SK-N-SH (cell line): ENCODE data around the gene AHNAK. TPM values are rescaled to one million over a fixed set of nuclear protein-coding genes. Genes with fewer than 3 reads are reported as not detected.

Source experiments
- CTCF ChIA-PET: fragments of 300-600, 350-600 bp; formaldehyde crosslinking; extraction: SDS; loops from one replicate; lab custom pipeline; 2021; lab: Yijun Ruan, JAX
- POLR2A ChIA-PET: fragments of 350-600 bp; sonication (Branson Sonifier 250); formaldehyde crosslinking; extraction: SDS; loops from one replicate; lab custom pipeline; 2020; ENCODE audit warnings: antibody characterized with exemption, inconsistent platforms; lab: Yijun Ruan, JAX
- DNase-seq: peaks from one replicate; pipeline ENCODE4 v3.0.0; 2012
- H2AFZ ChIP-seq: fragments of 200-600 bp; sonication (generic); 2 replicates; pipeline ENCODE4 v1.8.1; 2016; ENCODE audit warnings: antibody characterized with exemption, mild to moderate bottlenecking, low read depth
- H3F3A ChIP-seq: fragments of 200-600 bp; sonication (generic); replicated peaks from 2 replicates; pipeline ENCODE3; 2016; ENCODE audit warnings: antibody characterized with exemption, mild to moderate bottlenecking; ENCODE audit not compliant: insufficient read depth
- H3K27ac ChIP-seq, 2 experiments: fragments of 200-500 bp in 1 of 2; fragments of 200-600 bp in 1 of 2; sonication (Bioruptor generic) in 1 of 2; sonication (generic), shearing (Covaris generic) in 1 of 2; 2 replicates each; pipeline versions ENCODE4 v1.5.1 to v1.6.1; 2014 to 2016; ENCODE audit warnings: low read depth in 2 of 2, inconsistent platforms in 1 of 2, low read length in 1 of 2, mild to moderate bottlenecking in 1 of 2, mixed read lengths in 1 of 2
- H3K27me3 ChIP-seq: fragments of 200-600 bp; sonication (generic), shearing (Covaris generic); 2 replicates; pipeline ENCODE4 v1.6.1; 2016; ENCODE audit warnings: mixed run types; ENCODE audit not compliant: insufficient read depth
- H3K36me3 ChIP-seq, 2 experiments: fragments of 200-500 bp in 1 of 2; fragments of 200-600 bp in 1 of 2; sonication (Bioruptor generic) in 1 of 2; sonication (generic) in 1 of 2; replicated peaks in 1 of 2; 2 replicates each; pipeline versions ENCODE3 to v1.5.1; 2014 to 2016; ENCODE audit warnings: low read length in 1 of 2, mild to moderate bottlenecking in 1 of 2; ENCODE audit not compliant: insufficient read depth in 2 of 2, control insufficient read depth in 1 of 2
- H3K4me1 ChIP-seq, 2 experiments: fragments of 200-500 bp in 1 of 2; fragments of 200-600 bp in 1 of 2; sonication (Bioruptor generic) in 1 of 2; sonication (generic), shearing (Covaris generic) in 1 of 2; 2 replicates each; pipeline versions ENCODE4 v1.5.1 to v1.6.1; 2014 to 2016; ENCODE audit warnings: low read depth in 1 of 2, low read length in 1 of 2, mixed run types in 1 of 2; ENCODE audit not compliant: insufficient read depth in 2 of 2, control insufficient read depth in 1 of 2
- H3K4me2 ChIP-seq: fragments of 200-600 bp; sonication (generic), shearing (Covaris generic); 2 replicates; pipeline ENCODE4 v1.6.1; 2017; ENCODE audit warnings: mixed run types
- H3K4me3 ChIP-seq, 2 experiments: fragments of 200-500 bp in 1 of 2; fragments of 200-600 bp in 1 of 2; sonication (Bioruptor generic) in 1 of 2; sonication (generic), shearing (Covaris generic) in 1 of 2; 2 replicates each; pipeline versions ENCODE4 v1.5.1 to v1.8.1; 2014 to 2016; ENCODE audit warnings: low read depth in 2 of 2, inconsistent platforms in 1 of 2, low read length in 1 of 2, mild to moderate bottlenecking in 1 of 2, mixed read lengths in 1 of 2, moderate library complexity in 1 of 2
- H3K79me2 ChIP-seq: fragments of 200-600 bp; sonication (generic); 2 replicates; pipeline ENCODE4 v1.8.1; 2017; ENCODE audit warnings: mild to moderate bottlenecking; ENCODE audit not compliant: insufficient read depth
- H3K9ac ChIP-seq: fragments of 200-600 bp; sonication (generic); 2 replicates; pipeline ENCODE4 v1.6.1; 2017; ENCODE audit warnings: mixed run types
- H3K9me2 ChIP-seq: fragments of 200-600 bp; sonication (generic); 2 replicates; pipeline ENCODE4 v1.6.1; 2017; ENCODE audit warnings: mixed run types
- H3K9me3 ChIP-seq: fragments of 200-600 bp; sonication (generic); 2 replicates; pipeline ENCODE4 v1.6.1; 2017; ENCODE audit warnings: mixed run types, mild to moderate bottlenecking, moderate library complexity
- H4K20me1 ChIP-seq: fragments of 200-600 bp; sonication (generic); 2 replicates; pipeline ENCODE4 v1.6.1; 2017; ENCODE audit warnings: mild to moderate bottlenecking, mixed run types; ENCODE audit not compliant: insufficient read depth
- CHD2 ChIP-seq: fragments of 150-350 bp; IDR thresholded peaks from 2 replicates; pipeline ENCODE4 v1.6.1; 2018; ENCODE audit warnings: low read length; ENCODE audit not compliant: partially characterized antibody
- CTCF ChIP-seq: fragments of 200-600 bp; sonication (generic); IDR thresholded peaks from 2 replicates; pipeline ENCODE4 v1.6.1; 2017; ENCODE audit warnings: antibody characterized with exemption, mild to moderate bottlenecking, moderate library complexity
- FOXJ3 ChIP-seq: sonication (generic); formaldehyde crosslinking; IDR thresholded peaks from 2 replicates; pipeline ENCODE4 v1.5.1; 2020; ENCODE audit warnings: mild to moderate bottlenecking, missing genetic modification reagents
- FOXM1 ChIP-seq: IDR thresholded peaks from 2 replicates; pipeline ENCODE4 v1.4.0; 2012; ENCODE audit warnings: low read depth, mild to moderate bottlenecking
- GATA2 ChIP-seq: sonication (generic); formaldehyde crosslinking; IDR thresholded peaks from 2 replicates; pipeline ENCODE4 v1.5.0; 2020; ENCODE audit warnings: mild to moderate bottlenecking, missing genetic modification reagents
- IRF3 ChIP-seq: fragments of 150-350 bp; IDR thresholded peaks from 2 replicates; pipeline ENCODE4 v1.6.1; 2016; ENCODE audit warnings: mild to moderate bottlenecking, low read depth, low read length
- MAX ChIP-seq: IDR thresholded peaks from 2 replicates; pipeline ENCODE4 v1.4.0; 2012; ENCODE audit warnings: low read depth
- MEF2A ChIP-seq: IDR thresholded peaks from 2 replicates; pipeline ENCODE4 v1.4.0; 2012; ENCODE audit warnings: low read depth, borderline replicate concordance
- MXI1 ChIP-seq: IDR thresholded peaks from 2 replicates; pipeline ENCODE4 v1.6.1; 2012; ENCODE audit warnings: mild to moderate bottlenecking, low read depth, low read length, improper control_type of control experiment
- NFIC ChIP-seq: IDR thresholded peaks from 2 replicates; pipeline ENCODE4 v1.4.0; 2012; ENCODE audit warnings: borderline replicate concordance
- NRF1 ChIP-seq: IDR thresholded peaks from 2 replicates; pipeline ENCODE4 v1.6.1; 2012; ENCODE audit warnings: low read depth, mild to moderate bottlenecking, low read length
- POLR2AphosphoS5 ChIP-seq: IDR thresholded peaks from 2 replicates; pipeline ENCODE4 v1.6.1; 2012; ENCODE audit warnings: low read depth, low read length
- RAD21 ChIP-seq: IDR thresholded peaks from 2 replicates; pipeline ENCODE4 v1.6.1; 2012; ENCODE audit warnings: mild to moderate bottlenecking, low read length
- REST ChIP-seq: IDR thresholded peaks from 2 replicates; pipeline ENCODE4 v1.6.1; 2012; ENCODE audit warnings: mild to moderate bottlenecking, low read depth, low read length, moderate library complexity
- RFX5 ChIP-seq: IDR thresholded peaks from 2 replicates; pipeline ENCODE4 v1.6.1; 2012; ENCODE audit warnings: mild to moderate bottlenecking, improper control_type of control experiment, low read length
- RXRA ChIP-seq: IDR thresholded peaks from 2 replicates; pipeline ENCODE4 v1.4.0; 2012; ENCODE audit warnings: low read depth, mild to moderate bottlenecking, borderline replicate concordance
- SMC3 ChIP-seq: IDR thresholded peaks from 2 replicates; pipeline ENCODE4 v1.6.1; 2012; ENCODE audit warnings: low read depth, low read length, improper control_type of control experiment
- TAF1 ChIP-seq: IDR thresholded peaks from 2 replicates; pipeline ENCODE4 v1.6.1; 2012; ENCODE audit warnings: low read depth, mild to moderate bottlenecking, low read length, moderate library complexity, borderline replicate concordance
- YY1 ChIP-seq: IDR thresholded peaks from 2 replicates; pipeline ENCODE4 v1.4.0; 2012; ENCODE audit warnings: low read depth, mild to moderate bottlenecking
- WGBS: methylation state at CpG from one replicate; pipeline ENCODE4 v1.1.6; 2017; ENCODE audit warnings: low lambda C conversion rate; 5-methylcytosine and 5-hydroxymethylcytosine counted together
- polyA plus RNA-seq, 3 experiments: library from polyadenylated mRNA; depleted of rRNA; stranded (reverse); fragments of >200 nt; gene quantifications; 2 replicates each; pipeline ENCODE4 v1.2.3, GENCODE V29; 2012
- TF ChIP-seq, protein P1 (sequence below): IDR thresholded peaks from 2 replicates; pipeline ENCODE4; 2012
- TF ChIP-seq, protein P2 (sequence below): IDR thresholded peaks from 2 replicates; pipeline ENCODE4 v1.4.0; 2012; ENCODE audit warnings: low read depth, borderline replicate concordance
- TF ChIP-seq, protein P3 (sequence below): IDR thresholded peaks from 2 replicates; pipeline ENCODE4 v1.4.0; 2012; ENCODE audit warnings: low read depth, borderline replicate concordance

The AHNAK gene
- polyA plus RNA-seq, 1 of the 3 experiments (the other 2 are of a cell fraction), result 57.8 TPM

DNA sequence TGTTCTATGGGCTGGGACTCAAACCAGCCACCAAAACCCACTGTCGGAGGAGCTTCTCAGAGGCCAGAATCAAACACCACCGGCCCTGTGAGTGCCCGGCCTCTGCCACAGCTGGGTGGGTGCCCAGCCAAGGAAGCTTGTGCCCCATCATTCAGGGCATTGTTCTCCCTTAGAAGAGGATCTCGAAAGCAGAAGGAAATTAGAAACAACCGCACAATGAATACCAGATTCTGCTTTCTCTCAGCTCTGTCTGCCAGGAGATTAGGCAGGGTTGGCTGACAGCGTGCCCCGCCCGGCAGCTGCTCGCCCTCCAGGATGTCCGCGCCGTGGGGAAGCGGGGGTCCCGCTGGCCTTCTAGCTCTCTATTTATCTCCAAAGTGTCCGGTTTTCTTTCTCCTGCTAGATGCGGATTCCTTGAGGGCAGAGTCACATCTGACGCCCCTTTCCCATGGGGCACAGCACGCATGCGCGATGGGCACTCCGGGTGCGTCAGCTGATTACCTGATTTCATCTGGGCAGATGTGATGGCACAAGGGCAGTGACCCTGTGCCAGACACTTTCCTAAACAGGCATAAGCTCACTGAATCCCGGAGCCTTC lies 102.3 kb downstream of the AHNAK start:
- POLR2A ChIA-PET, result interaction anchor here (0.6 to 2.1 kb wide), 7 partner anchors 10 to 397 kb away, joined by 3 to 6 read pairs (median 4); partner anchors contain the start of gene EEF1G
- whole genome bisulfite sequencing, result 21% methylated on average over 20 of the region's 23 CpGs
- DNase-seq, result peak; percentile 92
- no peak for TF ChIP-seq FOXJ3 (CRISPR knock-in tag)
- TF ChIP-seq MEF2A, result no peak
- TF ChIP-seq GATA2 (CRISPR knock-in tag), result peak; percentile 86
- peak; percentile 78 for TF ChIP-seq POLR2AphosphoS5
- no peak for TF ChIP-seq RFX5
- peak; percentile 43; the same call in 1 of the 2 replicates for TF ChIP-seq MXI1
- TF ChIP-seq, protein P1, sequence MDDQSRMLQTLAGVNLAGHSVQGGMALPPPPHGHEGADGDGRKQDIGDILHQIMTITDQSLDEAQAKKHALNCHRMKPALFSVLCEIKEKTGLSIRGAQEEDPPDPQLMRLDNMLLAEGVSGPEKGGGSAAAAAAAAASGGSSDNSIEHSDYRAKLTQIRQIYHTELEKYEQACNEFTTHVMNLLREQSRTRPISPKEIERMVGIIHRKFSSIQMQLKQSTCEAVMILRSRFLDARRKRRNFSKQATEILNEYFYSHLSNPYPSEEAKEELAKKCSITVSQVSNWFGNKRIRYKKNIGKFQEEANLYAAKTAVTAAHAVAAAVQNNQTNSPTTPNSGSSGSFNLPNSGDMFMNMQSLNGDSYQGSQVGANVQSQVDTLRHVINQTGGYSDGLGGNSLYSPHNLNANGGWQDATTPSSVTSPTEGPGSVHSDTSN, result peak; percentile 8; the same call in 1 of the 2 replicates
- TF ChIP-seq YY1, result no peak
- TF ChIP-seq, protein P2, sequence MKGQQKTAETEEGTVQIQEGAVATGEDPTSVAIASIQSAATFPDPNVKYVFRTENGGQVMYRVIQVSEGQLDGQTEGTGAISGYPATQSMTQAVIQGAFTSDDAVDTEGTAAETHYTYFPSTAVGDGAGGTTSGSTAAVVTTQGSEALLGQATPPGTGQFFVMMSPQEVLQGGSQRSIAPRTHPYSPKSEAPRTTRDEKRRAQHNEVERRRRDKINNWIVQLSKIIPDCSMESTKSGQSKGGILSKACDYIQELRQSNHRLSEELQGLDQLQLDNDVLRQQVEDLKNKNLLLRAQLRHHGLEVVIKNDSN, result peak; percentile 78
- TF ChIP-seq TAF1, result peak; percentile 65
- peak; percentile 73 for TF ChIP-seq NRF1
- TF ChIP-seq FOXM1, result no peak
- TF ChIP-seq CHD2, result no peak
- no peak for TF ChIP-seq IRF3
- TF ChIP-seq MAX, result 0 out of 2 replicates have a peak, but pooled peaks have one; percentile 28
- TF ChIP-seq REST, result no peak
- no peak for TF ChIP-seq NFIC
- no peak for TF ChIP-seq CTCF
- TF ChIP-seq SMC3, result no peak
- no peak for TF ChIP-seq RXRA
- TF ChIP-seq, protein P3, sequence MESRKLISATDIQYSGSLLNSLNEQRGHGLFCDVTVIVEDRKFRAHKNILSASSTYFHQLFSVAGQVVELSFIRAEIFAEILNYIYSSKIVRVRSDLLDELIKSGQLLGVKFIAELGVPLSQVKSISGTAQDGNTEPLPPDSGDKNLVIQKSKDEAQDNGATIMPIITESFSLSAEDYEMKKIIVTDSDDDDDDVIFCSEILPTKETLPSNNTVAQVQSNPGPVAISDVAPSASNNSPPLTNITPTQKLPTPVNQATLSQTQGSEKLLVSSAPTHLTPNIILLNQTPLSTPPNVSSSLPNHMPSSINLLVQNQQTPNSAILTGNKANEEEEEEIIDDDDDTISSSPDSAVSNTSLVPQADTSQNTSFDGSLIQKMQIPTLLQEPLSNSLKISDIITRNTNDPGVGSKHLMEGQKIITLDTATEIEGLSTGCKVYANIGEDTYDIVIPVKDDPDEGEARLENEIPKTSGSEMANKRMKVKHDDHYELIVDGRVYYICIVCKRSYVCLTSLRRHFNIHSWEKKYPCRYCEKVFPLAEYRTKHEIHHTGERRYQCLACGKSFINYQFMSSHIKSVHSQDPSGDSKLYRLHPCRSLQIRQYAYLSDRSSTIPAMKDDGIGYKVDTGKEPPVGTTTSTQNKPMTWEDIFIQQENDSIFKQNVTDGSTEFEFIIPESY, result no peak
- no peak for TF ChIP-seq RAD21

More for the DNA sequence above, 102.3 kb downstream of the AHNAK start:
- no peaks in the 10 kb centered on the region for H3K36me3 ChIP-seq
- peak overlapping the region; percentile 83 to 91 for H3K27ac ChIP-seq
- CTCF ChIA-PET, result interaction anchor here (0.8 to 3.0 kb wide), 7 partner anchors 14 to 99 kb away, joined by 3 to 16 read pairs (median 9); no protein-coding TSS in a partner anchor
- H2AFZ ChIP-seq, result peak overlapping the region; percentile 83
- peak overlapping the region; percentile 79 for H3K9ac ChIP-seq
- H3K9me2 ChIP-seq, result no peaks in the 10 kb centered on the region
- H3K4me2 ChIP-seq, result peak overlapping the region; percentile 96
- no peaks in the 10 kb centered on the region for H3K27me3 ChIP-seq
- no peaks in the 10 kb centered on the region for H3K79me2 ChIP-seq
- H3K9me3 ChIP-seq, result no peaks in the 10 kb centered on the region
- peak overlapping the region; percentile 55 to 69 for H3K4me3 ChIP-seq
- peaks cover 19 to 22% of the 10 kb centered on the region in 2 experiments for H3K4me1 ChIP-seq
- peaks cover 4% of the 10 kb centered on the region for H3F3A ChIP-seq
- no peaks in the 10 kb centered on the region for H4K20me1 ChIP-seq
